ENCODE data around the gene STARD10. TPM values are rescaled to one million over a fixed set of nuclear protein-coding genes. Genes with fewer than 3 reads are reported as not detected.

Gene STARD10
- total and polyA plus RNA-seq, 9 of the 15 experiments (the other 6 are each of a cell fraction or from before 2014, with no cell fraction given): 0.15 to 52.9 (median 32.3) TPM

- no peak; the same call in 1 of the 2 replicates for TF ChIP-seq ARID4B (CRISPR knock-in tag; IDR thresholded peaks at IDR 0.05)
- TF ChIP-seq ZNF398 (CRISPR knock-in tag; IDR thresholded peaks at IDR 0.05): no peak
- TF ChIP-seq ZNF780A (CRISPR knock-in tag; IDR thresholded peaks at IDR 0.05): no peak
- TF ChIP-seq ZBTB2 (IDR thresholded peaks at IDR 0.05): peak; percentile 92
- no peak for TF ChIP-seq TSHZ1 (CRISPR knock-in tag; IDR thresholded peaks at IDR 0.05)
- TF ChIP-seq ZKSCAN1 (IDR thresholded peaks at IDR 0.05; ENCODE audit: low read depth, low read length): peak; percentile 65; the same call in 1 of the 2 replicates
- no peak for TF ChIP-seq ZNF347 (CRISPR knock-in tag; IDR thresholded peaks at IDR 0.05; ENCODE audit: low read depth)
- TF ChIP-seq ETS1 (conservative IDR thresholded peaks at IDR 0.05; ENCODE audit: control insufficient read depth, low read depth, low read length): peak; percentile 79
- peak; percentile 88; the same call in 1 of the 2 replicates for TF ChIP-seq TFAP4 (CRISPR knock-in tag; IDR thresholded peaks at IDR 0.05; ENCODE audit: borderline replicate concordance)
- no peak for TF ChIP-seq ZNF561 (CRISPR knock-in tag; conservative IDR thresholded peaks at IDR 0.05)
Measured at GRCh38 chr11:72793425-72794367, at the start of gene STARD10 (continued).

Measured in K562 (cell line).